Subcutaneous abdominal adipose tissue (tissue), 5 donors: ENCODE measurements around the gene SMTNL2.
"Not testable (repeated sequence)": the region's sequence is repeated elsewhere in the genome, so short reads cannot be mapped to it uniquely, and the experiment has no call there.

Experiments
- H3K27ac ChIP-seq: one replicate; pipeline ENCODE4 v1.7.0; 2013; ENCODE audit warnings: low read depth, mild to moderate bottlenecking, inconsistent platforms, low read length, moderate library complexity
- H3K27me3 ChIP-seq, 5 donors: one replicate each; pipeline ENCODE4 v1.7.0; 2013; ENCODE audit warnings: low read length in 5 of 5, inconsistent platforms in 1 of 5; ENCODE audit not compliant: control insufficient read depth in 5 of 5, insufficient read depth in 4 of 5
- H3K36me3 ChIP-seq, 5 donors: one replicate each; pipeline ENCODE4 v1.7.0; 2013; ENCODE audit warnings: low read length in 5 of 5; ENCODE audit not compliant: control insufficient read depth in 5 of 5, insufficient read depth in 5 of 5
- H3K4me1 ChIP-seq, 5 donors: one replicate each; pipeline ENCODE4 v1.7.0; 2013; ENCODE audit warnings: low read length in 5 of 5, mild to moderate bottlenecking in 3 of 5, moderate library complexity in 1 of 5; ENCODE audit not compliant: control insufficient read depth in 5 of 5, insufficient read depth in 5 of 5
- H3K4me3 ChIP-seq, 5 donors: one replicate each; pipeline ENCODE4 v1.7.0; 2013; ENCODE audit warnings: low read length in 5 of 5, low read depth in 1 of 5
- H3K9ac ChIP-seq, 5 donors: one replicate each; pipeline ENCODE4 v1.7.0; 2013; ENCODE audit warnings: low read length in 5 of 5, mild to moderate bottlenecking in 4 of 5, moderate library complexity in 3 of 5
- H3K9me3 ChIP-seq, 5 donors: one replicate each; pipeline ENCODE4 v1.7.0; 2013; ENCODE audit warnings: low read length in 5 of 5; ENCODE audit not compliant: control insufficient read depth in 5 of 5
- donor health status: healthy.
- donor health status: healthy.
- donor health status: healthy.
- donor health status: healthy.
- donor health status: healthy.

The SMTNL2 gene

DNA sequence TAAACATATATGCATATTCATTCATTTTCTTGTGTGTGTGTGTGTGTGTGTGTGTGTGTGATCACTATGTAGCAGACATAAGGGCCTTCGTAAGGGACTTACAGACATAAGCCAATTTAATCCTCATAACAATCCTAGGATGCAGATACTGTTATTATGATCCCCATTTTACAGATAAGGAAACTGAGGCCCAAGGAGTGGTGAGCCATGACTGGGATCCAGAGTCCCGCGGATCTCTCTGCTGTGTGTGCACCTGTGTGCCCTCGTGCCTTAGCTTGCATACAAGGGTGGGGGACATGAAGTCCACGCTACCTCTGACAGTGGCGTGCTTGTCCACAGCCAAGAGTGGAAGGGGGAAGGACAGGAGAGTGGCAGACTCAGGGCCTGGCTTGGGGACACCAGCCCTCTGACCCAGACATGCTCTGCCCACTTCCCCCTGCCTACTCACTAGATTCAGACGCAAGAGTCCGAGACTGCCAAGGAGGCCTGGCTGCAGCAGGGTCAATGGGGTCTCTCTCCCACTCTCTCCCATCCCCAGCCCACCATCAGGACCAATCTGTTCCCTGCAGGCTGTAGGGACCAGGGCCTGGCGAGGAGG, 9.8 kb upstream of the SMTNL2 start:
- Histone ChIP-seq H3K27ac (no peak overlapping the region), H3K4me3 (no peak overlapping the region), H3K4me1 (no peaks in the 10 kb centered on the region), H3K27me3 (peaks cover 0 to 6% (median 2%) of the 10 kb centered on the region in 5 donors), H3K36me3 (no peaks in the 10 kb centered on the region), H3K9ac (no peak overlapping the region), H3K9me3 (no peaks in the 10 kb centered on the region)

DNA sequence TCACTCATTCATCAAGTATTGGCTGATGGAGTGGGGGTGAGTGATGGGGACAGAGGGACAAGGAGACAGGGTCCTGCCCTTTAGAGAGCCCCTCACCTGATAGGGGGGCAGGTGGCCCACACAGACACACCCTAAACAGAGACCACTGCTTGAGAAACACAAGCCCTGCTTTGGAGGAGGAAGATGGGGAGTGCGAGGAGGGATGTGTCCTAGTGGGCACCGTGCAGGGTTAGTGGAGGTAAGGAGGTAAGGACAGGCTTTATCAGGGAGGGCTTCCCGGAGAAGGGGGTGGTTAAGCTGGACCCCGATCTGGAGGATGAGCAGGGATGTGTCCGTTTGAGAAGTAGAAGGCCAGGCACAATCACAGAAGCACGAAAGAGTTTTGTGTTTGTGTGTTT, 8.2 kb upstream of the SMTNL2 start:
- H3K9ac ChIP-seq: no peak overlapping the region

DNA sequence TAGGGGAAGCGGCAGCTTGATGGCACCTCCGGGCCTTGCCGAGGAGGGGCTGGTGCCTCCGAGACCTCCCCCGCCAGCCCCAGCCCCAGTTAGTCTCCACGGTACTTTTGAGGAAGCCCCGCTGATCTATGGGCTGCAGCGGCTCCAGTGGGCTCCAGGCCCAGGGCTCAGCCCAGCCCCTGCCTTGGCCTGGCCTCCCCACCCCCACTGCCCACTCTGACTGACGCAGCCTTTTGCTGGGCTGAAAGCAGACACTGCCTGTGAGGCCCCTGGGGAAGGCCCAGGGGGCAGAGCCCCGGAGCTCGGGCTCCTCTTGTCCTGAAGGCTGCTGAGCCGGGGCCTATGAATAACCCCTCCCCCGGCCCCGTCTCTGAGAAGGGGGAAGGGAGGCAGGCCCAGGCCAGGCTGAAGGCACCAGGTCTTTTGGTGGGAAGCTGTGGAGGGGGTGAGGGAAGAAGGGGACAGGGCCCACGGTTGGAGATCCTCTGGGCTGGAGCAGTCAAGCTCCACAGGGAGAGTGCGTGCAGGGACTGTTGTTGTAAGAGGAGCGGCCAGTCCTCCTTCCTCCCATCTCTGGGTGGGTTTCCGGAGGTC, 7.5 kb upstream of the SMTNL2 start:
- Histone ChIP-seq H3K36me3 (no peaks in the 10 kb centered on the region), H3K4me3 (no peak overlapping the region), H3K9ac (no peak overlapping the region), H3K27me3 (peaks cover 0 to 17% (median 13%) of the 10 kb centered on the region in 5 donors), H3K4me1 (no peaks in the 10 kb centered on the region), H3K9me3 (no peaks in the 10 kb centered on the region), H3K27ac (no peak overlapping the region)

More for the DNA sequence above, 8.2 kb upstream of the SMTNL2 start:
- no peak overlapping the region for H3K4me3 ChIP-seq
- no peaks in the 10 kb centered on the region for H3K9me3 ChIP-seq
- H3K36me3 ChIP-seq: no peaks in the 10 kb centered on the region
- H3K27me3 ChIP-seq: peaks cover 0 to 10% (median 8%) of the 10 kb centered on the region in 5 donors
- H3K4me1 ChIP-seq: no peaks in the 10 kb centered on the region
- no peak overlapping the region for H3K27ac ChIP-seq

DNA sequence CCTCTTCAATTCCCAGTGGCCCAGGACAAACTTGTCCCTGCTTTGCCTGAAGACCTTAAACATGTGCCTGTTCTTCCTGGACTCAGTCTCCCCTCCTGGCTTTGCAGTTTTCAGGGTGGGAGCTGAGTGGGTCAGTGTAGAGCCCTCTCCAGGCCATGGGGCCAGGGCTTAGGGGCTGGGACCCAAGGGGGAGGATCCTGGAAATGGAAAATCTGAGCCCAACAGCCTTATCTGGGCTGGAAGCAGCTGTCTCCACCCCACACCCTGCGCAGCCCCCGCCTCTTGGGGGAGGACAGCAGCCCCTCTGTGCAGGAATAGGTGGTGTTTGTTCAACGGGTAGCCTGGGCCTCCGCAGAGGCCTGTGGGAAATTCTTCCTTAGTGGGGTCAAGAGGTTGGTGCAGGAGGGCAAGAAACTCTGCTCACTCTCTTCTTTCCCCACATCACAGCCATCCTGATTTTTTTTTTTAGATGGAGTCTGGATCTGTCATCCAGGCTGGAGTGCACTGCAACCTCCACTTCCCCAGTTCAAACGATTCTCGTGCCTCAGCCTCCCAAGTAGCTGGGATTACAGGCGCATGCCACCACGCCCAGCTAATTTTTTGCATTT, 6.8 kb upstream of the SMTNL2 start:
- Histone ChIP-seq H3K36me3 (no peaks in the 10 kb centered on the region), H3K4me1 (no peaks in the 10 kb centered on the region), H3K9me3 (no peaks in the 10 kb centered on the region), H3K4me3 (no peak overlapping the region), H3K27ac (no peak overlapping the region), H3K9ac (no peak overlapping the region), H3K27me3 (peaks cover 2 to 23% (median 18%) of the 10 kb centered on the region in 5 donors)

DNA sequence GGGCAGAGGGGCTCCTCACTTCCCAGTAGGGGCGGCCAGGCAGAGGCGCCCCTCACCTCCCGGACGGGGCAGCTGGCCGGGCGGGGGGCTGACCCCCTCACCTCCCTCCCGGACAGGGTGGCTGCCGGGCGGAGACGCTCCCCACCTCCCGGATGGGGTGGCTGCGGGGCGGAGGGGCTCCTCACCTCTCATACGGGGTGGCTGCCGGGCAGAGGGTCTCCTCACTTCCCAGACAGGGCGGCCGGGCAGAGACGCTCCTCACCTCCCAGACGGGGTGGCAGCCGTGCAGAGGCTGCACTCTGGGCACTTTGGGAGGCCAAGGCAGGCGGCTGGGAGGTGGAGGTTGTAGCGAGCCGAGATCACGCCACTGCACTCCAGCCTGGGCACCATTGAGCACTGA, 6.0 kb upstream of the SMTNL2 start:
- not testable (repeated sequence) for H3K27ac ChIP-seq, H3K4me1 ChIP-seq, H3K4me3 ChIP-seq, H3K9ac ChIP-seq, H3K36me3 ChIP-seq, H3K9me3 ChIP-seq
- H3K27me3 ChIP-seq: peaks cover 10 to 32% (median 27%) of the 10 kb centered on the region in 5 donors

DNA sequence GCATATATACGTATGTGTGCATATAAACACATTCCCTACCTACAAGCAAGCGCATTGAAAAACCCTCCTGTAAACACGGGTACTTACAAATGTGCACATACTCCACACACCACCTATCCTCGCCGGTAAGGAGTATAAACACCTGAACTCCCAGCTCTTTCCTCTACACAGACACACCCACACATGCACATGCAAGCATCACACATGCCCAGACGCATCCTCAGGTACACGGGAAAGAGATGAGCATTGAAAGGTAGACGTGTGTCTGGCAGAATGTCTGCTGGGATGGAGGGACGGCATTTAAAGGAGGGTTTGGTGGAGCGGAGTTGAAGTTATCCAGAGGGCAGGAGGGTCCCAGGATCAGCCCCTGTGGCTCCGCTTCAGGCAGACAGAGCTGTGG, 4.7 kb upstream of the SMTNL2 start:
- H3K27me3 ChIP-seq: peaks cover 15 to 43% (median 38%) of the 10 kb centered on the region in 5 donors

DNA sequence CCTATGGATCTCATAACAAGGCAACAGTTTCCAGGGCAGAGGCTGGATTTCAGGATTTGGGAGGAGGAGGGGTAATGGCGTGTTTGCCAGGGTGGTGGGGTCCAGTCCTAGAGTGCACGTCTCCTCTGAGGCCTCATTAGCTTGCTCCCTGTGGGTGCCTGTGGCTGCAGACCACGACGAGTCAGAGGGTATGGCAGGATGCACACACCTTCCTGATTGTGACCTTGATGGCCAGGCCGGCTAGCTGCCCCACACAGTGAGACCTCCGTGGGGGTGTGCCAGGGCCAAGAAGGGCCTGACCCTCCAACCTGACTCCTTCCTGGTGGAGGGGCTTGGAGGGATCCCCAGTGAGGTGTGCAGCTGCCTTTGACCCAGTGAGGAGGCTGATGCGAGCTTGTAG, 4.0 kb upstream of the SMTNL2 start:
- no peak overlapping the region for H3K4me3 ChIP-seq
- H3K9me3 ChIP-seq: no peaks in the 10 kb centered on the region
- H3K36me3 ChIP-seq: no peaks in the 10 kb centered on the region
- peaks cover 0 to 16% (median 9%) of the 10 kb centered on the region in 5 donors for H3K4me1 ChIP-seq
- H3K27ac ChIP-seq: no peak overlapping the region
- H3K27me3 ChIP-seq: peaks cover 20 to 48% (median 42%) of the 10 kb centered on the region in 5 donors
- no peak overlapping the region for H3K9ac ChIP-seq

More for the DNA sequence above, 4.7 kb upstream of the SMTNL2 start:
- H3K4me1 ChIP-seq: peaks cover 0 to 12% (median 7%) of the 10 kb centered on the region in 5 donors
- H3K36me3 ChIP-seq: no peaks in the 10 kb centered on the region
- no peak overlapping the region for H3K9ac ChIP-seq
- H3K27ac ChIP-seq: no peak overlapping the region
- H3K9me3 ChIP-seq: no peaks in the 10 kb centered on the region
- no peak overlapping the region for H3K4me3 ChIP-seq

DNA sequence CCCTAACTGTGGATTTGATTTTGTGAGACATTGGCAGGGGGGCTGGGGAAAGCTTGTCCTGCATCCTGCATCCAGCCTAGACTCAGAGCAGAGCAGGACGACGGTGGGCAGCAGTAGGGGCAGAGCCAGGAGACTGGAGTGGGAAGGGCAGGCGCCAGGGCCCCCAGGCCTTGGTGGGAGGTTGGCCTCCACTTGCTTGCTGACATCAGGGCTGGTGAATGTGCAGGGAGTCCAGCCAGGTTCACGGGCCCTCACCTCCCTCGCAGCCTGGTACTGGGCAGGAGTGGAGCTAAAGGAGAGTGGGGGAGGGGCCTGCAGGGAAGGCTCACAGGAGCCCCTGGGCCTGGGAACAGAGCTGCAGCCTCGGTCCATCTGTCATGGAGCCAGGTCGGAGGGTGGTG, 2.2 kb upstream of the SMTNL2 start:
- Histone ChIP-seq H3K4me3 (no peak overlapping the region), H3K27ac (no peak overlapping the region), H3K27me3 (peaks cover 20 to 54% (median 52%) of the 10 kb centered on the region in 5 donors), H3K9me3 (no peaks in the 10 kb centered on the region), H3K36me3 (no peaks in the 10 kb centered on the region), H3K9ac (no peak overlapping the region), H3K4me1 (peaks cover 0 to 16% (median 9%) of the 10 kb centered on the region in 5 donors)

DNA sequence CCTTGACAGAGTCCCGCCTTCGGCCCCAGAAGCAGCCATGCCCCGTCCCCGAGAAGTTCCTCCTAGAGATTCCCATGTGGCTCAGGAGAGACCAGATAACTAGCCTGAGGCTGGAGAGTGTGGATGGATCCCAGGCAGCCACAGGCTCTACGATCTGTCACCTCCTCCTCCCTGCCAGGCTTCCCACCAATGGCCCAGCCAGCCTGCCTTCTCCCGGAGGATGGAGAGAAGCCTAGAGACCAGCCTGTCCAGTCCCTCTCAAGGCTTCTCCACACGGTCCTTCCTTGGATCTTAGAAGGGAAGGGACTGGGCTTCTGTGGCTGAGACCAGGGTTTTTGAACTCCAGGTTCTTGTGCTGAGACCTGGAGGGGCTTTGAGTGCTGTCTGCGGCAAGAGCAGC, 1.6 kb upstream of the SMTNL2 start:
- Histone ChIP-seq H3K27me3 (peaks cover 20 to 54% (median 52%) of the 10 kb centered on the region in 5 donors), H3K4me1 (peaks cover 0 to 16% (median 9%) of the 10 kb centered on the region in 5 donors), H3K9me3 (no peaks in the 10 kb centered on the region), H3K9ac (no peak overlapping the region), H3K4me3 (no peak overlapping the region), H3K36me3 (no peaks in the 10 kb centered on the region), H3K27ac (no peak overlapping the region)

DNA sequence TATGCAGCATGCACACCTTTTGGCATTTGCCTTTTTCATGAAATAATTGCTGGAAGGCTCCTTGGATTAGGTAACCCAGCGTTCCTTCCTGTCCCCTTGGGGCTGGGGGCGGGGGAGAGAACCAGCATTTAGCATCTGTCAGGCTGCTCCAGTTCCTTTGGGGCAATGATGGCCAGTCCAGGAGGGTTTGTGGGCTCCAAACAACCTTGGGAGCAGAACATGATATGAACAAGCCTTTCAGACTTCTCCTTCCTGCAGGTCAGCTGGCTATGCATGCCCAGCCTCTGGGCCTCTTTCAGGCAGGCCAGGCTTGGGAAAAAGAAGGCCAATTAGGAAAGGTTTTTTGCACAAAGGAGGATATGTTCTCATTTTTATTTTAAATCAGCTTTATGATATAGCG, 1.1 kb upstream of the SMTNL2 start:
- Histone ChIP-seq H3K4me1 (peaks cover 0 to 16% (median 9%) of the 10 kb centered on the region in 5 donors), H3K27ac (no peak overlapping the region), H3K27me3 (peaks cover 20 to 54% (median 52%) of the 10 kb centered on the region in 5 donors), H3K4me3 (no peak overlapping the region), H3K9me3 (no peaks in the 10 kb centered on the region), H3K9ac (no peak overlapping the region), H3K36me3 (no peaks in the 10 kb centered on the region)
